IMR-90 (cell line): ENCODE results near the gene SCTR. TPM values are rescaled to one million over a fixed set of nuclear protein-coding genes. Genes with fewer than 3 reads are reported as not detected.

Experiments
- ATAC-seq: fragments of 200-7000 bp; cut with Tn5 transposase; 2 replicates; pipeline ENCODE4 v1.9.1; 2020; ENCODE audit warnings: low read depth, mild to moderate bottlenecking, moderate library complexity
- BruUV-seq: library from RNA; stranded (reverse); fragments of 400-500 nt; replicated peaks from 2 replicates; lab custom pipeline; 2021; lab: Mats Ljungman, UMichigan
- CTCF ChIA-PET: fragments of 300-600 bp; formaldehyde crosslinking; extraction: SDS; loops from one replicate; lab custom pipeline; 2021; ENCODE audit warnings: antibody characterized with exemption; lab: Yijun Ruan, JAX
- POLR2A ChIA-PET: fragments of 300-600 bp; sonication (Branson Sonifier 250); formaldehyde crosslinking; loops from one replicate; lab custom pipeline; 2022; ENCODE audit warnings: antibody characterized with exemption; ENCODE audit not compliant: unreplicated experiment; lab: Charles Lee
- DNase-seq: peaks from one replicate; pipeline ENCODE4 v3.0.0; 2013
- H2AFZ ChIP-seq: replicated peaks from 2 replicates; pipeline ENCODE3; 2013; ENCODE audit warnings: low read length, mild to moderate bottlenecking; ENCODE audit not compliant: poor library complexity
- H2AK5ac ChIP-seq: 2 replicates; pipeline ENCODE4 v1.6.1; 2013; ENCODE audit warnings: low read depth, low read length, inconsistent platforms
- H2AK9ac ChIP-seq: replicated peaks from 2 replicates; pipeline ENCODE3; 2013; ENCODE audit warnings: mild to moderate bottlenecking, low read depth, low read length, moderate library complexity; ENCODE audit not compliant: poor library complexity
- H2BK120ac ChIP-seq: 2 replicates; pipeline ENCODE4 v1.6.1; 2013; ENCODE audit warnings: low read depth, low read length, inconsistent platforms
- H2BK15ac ChIP-seq: 3 replicates; pipeline ENCODE4 v1.6.1; 2013; ENCODE audit warnings: low read depth, low read length, inconsistent platforms
- H2BK20ac ChIP-seq: 2 replicates; pipeline ENCODE4 v1.6.1; 2013; ENCODE audit warnings: low read depth, mild to moderate bottlenecking, inconsistent platforms, low read length, moderate library complexity
- H2BK5ac ChIP-seq: 2 replicates; pipeline ENCODE4 v1.6.1; 2013; ENCODE audit warnings: mild to moderate bottlenecking, low read depth, low read length, inconsistent platforms; ENCODE audit not compliant: poor library complexity, severe bottlenecking
- H3K14ac ChIP-seq: replicated peaks from 2 replicates; pipeline ENCODE4 v1.6.1; 2013; ENCODE audit warnings: low read depth, low read length, inconsistent platforms
- H3K18ac ChIP-seq: 2 replicates; pipeline ENCODE4 v1.6.1; 2013; ENCODE audit warnings: low read depth, low read length, control low read depth
- H3K23ac ChIP-seq: 2 replicates; pipeline ENCODE4 v1.6.1; 2013; ENCODE audit warnings: low read depth, low read length, inconsistent platforms
- H3K27ac ChIP-seq: 2 replicates; pipeline ENCODE4 v1.5.1; 2013; ENCODE audit warnings: mild to moderate bottlenecking, control low read depth, low read length; ENCODE audit not compliant: insufficient read depth
- H3K27me3 ChIP-seq: 2 replicates; pipeline ENCODE4 v1.6.1; 2013; ENCODE audit warnings: low read length; ENCODE audit not compliant: control insufficient read depth, insufficient read depth
- H3K36me3 ChIP-seq: 2 replicates; pipeline ENCODE4 v1.6.1; 2013; ENCODE audit warnings: low read length, mixed read lengths; ENCODE audit not compliant: control insufficient read depth, insufficient read depth
- H3K4ac ChIP-seq: 2 replicates; pipeline ENCODE4 v1.6.1; 2013; ENCODE audit warnings: low read depth, low read length, inconsistent platforms
- H3K4me1 ChIP-seq: 2 replicates; pipeline ENCODE4 v1.6.1; 2013; ENCODE audit warnings: low read length, mixed read lengths; ENCODE audit not compliant: control insufficient read depth, insufficient read depth
- H3K4me2 ChIP-seq: 2 replicates; pipeline ENCODE4 v1.6.1; 2013; ENCODE audit warnings: low read depth, mild to moderate bottlenecking, control low read depth, low read length, moderate library complexity
- H3K4me3 ChIP-seq: 2 replicates; pipeline ENCODE4 v1.5.1; 2013; ENCODE audit warnings: low read depth, mild to moderate bottlenecking, control low read depth, low read length, moderate library complexity; ENCODE audit not compliant: insufficient read depth
- H3K56ac ChIP-seq: 2 replicates; pipeline ENCODE4 v1.6.1; 2013; ENCODE audit warnings: low read length, inconsistent platforms; ENCODE audit not compliant: insufficient read depth; ENCODE audit errors: extremely low read depth
- H3K79me1 ChIP-seq, 2 experiments: 2 replicates each; pipeline ENCODE4 v1.6.1; 2013; ENCODE audit warnings: low read length in 2 of 2, inconsistent platforms in 1 of 2, low read depth in 1 of 2
- H3K9ac ChIP-seq: 2 replicates; pipeline ENCODE4 v1.6.1; 2013; ENCODE audit warnings: low read depth, low read length, control low read depth
- H3K9me1 ChIP-seq: 2 replicates; pipeline ENCODE4 v1.6.1; 2013; ENCODE audit warnings: low read length, inconsistent platforms; ENCODE audit not compliant: insufficient read depth
- H3K9me3 ChIP-seq: 2 replicates; pipeline ENCODE4 v1.6.1; 2013; ENCODE audit warnings: low read length; ENCODE audit not compliant: control insufficient read depth, insufficient read depth
- H4K20me1 ChIP-seq: 2 replicates; pipeline ENCODE4 v1.6.1; 2013; ENCODE audit warnings: low read length, inconsistent platforms; ENCODE audit not compliant: insufficient read depth
- H4K5ac ChIP-seq: 2 replicates; pipeline ENCODE4 v1.6.1; 2013; ENCODE audit warnings: mild to moderate bottlenecking, low read depth, low read length, control low read depth
- H4K8ac ChIP-seq, 2 experiments: 2 replicates each; pipeline ENCODE4 v1.6.1; 2013; ENCODE audit warnings: low read depth in 2 of 2, low read length in 2 of 2, control low read depth in 1 of 2, inconsistent platforms in 1 of 2
- H4K91ac ChIP-seq: 2 replicates; pipeline ENCODE4 v1.6.1; 2013; ENCODE audit warnings: low read depth, low read length, inconsistent platforms; ENCODE audit not compliant: insufficient read depth
- BHLHE40 ChIP-seq: fragments of 150-350 bp; IDR thresholded peaks from 2 replicates; pipeline ENCODE4 v1.6.1; 2016; ENCODE audit warnings: mild to moderate bottlenecking, low read depth, low read length
- CEBPB ChIP-seq: IDR thresholded peaks from 2 replicates; pipeline ENCODE4 v1.6.1; 2012; ENCODE audit warnings: low read depth, low read length, improper control_type of control experiment
- CHD1 ChIP-seq: IDR thresholded peaks from 2 replicates; pipeline ENCODE4 v1.6.1; 2012; ENCODE audit warnings: low read depth, low read length, improper control_type of control experiment
- ELK1 ChIP-seq: fragments of 150-350 bp; IDR thresholded peaks from 2 replicates; pipeline ENCODE4 v1.6.1; 2016; ENCODE audit warnings: low read depth, mild to moderate bottlenecking, low read length, moderate library complexity, borderline replicate concordance
- MAFK ChIP-seq: IDR thresholded peaks from 2 replicates; pipeline ENCODE4 v1.6.1; 2012; ENCODE audit warnings: low read depth, low read length, improper control_type of control experiment
- MAZ ChIP-seq: IDR thresholded peaks from 2 replicates; pipeline ENCODE4 v1.6.1; 2012; ENCODE audit warnings: low read depth, mild to moderate bottlenecking, low read length, improper control_type of control experiment, moderate library complexity, borderline replicate concordance
- MXI1 ChIP-seq: IDR thresholded peaks from 2 replicates; pipeline ENCODE4 v1.6.1; 2012; ENCODE audit warnings: low read depth, mild to moderate bottlenecking, low read length, moderate library complexity, borderline replicate concordance
- NFE2L2 ChIP-seq: fragments of 150-350 bp; IDR thresholded peaks from 2 replicates; pipeline ENCODE4 v1.6.1; 2016; ENCODE audit warnings: low read depth, mild to moderate bottlenecking, low read length
- POLR2A ChIP-seq: IDR thresholded peaks from 2 replicates; pipeline ENCODE4 v1.6.1; 2012; ENCODE audit warnings: mild to moderate bottlenecking, low read depth, low read length
- RAD21 ChIP-seq: IDR thresholded peaks from 2 replicates; pipeline ENCODE4 v1.6.1; 2012; ENCODE audit warnings: low read length, improper control_type of control experiment
- RCOR1 ChIP-seq: IDR thresholded peaks from 2 replicates; pipeline ENCODE4 v1.6.1; 2012; ENCODE audit warnings: mild to moderate bottlenecking, low read length, improper control_type of control experiment; ENCODE audit not compliant: insufficient replicate concordance
- RFX5 ChIP-seq: IDR thresholded peaks from 2 replicates; pipeline ENCODE4 v1.8.0; 2012; ENCODE audit warnings: low read depth, mild to moderate bottlenecking, low read length, moderate library complexity
- SMC3 ChIP-seq: fragments of 150-350 bp; IDR thresholded peaks from 2 replicates; pipeline ENCODE4 v1.6.1; 2016; ENCODE audit warnings: low read depth, mild to moderate bottlenecking, antibody characterized with exemption, low read length, moderate library complexity
- USF2 ChIP-seq: fragments of 150-350 bp; IDR thresholded peaks from 2 replicates; pipeline ENCODE4 v1.6.1; 2017; ENCODE audit warnings: mild to moderate bottlenecking, antibody characterized with exemption, low read length, low read depth
- WGBS, 2 experiments: methylation state at CpG; one replicate each; pipeline versions ENCODE4 v1.1.5 to v1.1.7; 2013; ENCODE audit warnings: missing lambda C conversion rate in 2 of 2; ENCODE audit not compliant: insufficient read length in 1 of 2; ENCODE audit errors: extremely low coverage in 2 of 2; 5-methylcytosine and 5-hydroxymethylcytosine counted together
- dilution Hi-C: fragments of 300-500 bp; cut with HindIII; formaldehyde crosslinking; loops from one replicate; pipeline ENCODE4 v1.14.3; 2018; ENCODE audit warnings: low sequenced_read_pairs; ENCODE audit not compliant: unreplicated experiment
- in situ Hi-C: fragments of 300-500 bp; cut with MboI; formaldehyde crosslinking; loops from 3 replicates; pipeline ENCODE4 v1.14.3; 2019; ENCODE audit warnings: low sequenced_read_pairs, inconsistent platforms, mixed read lengths
- intact Hi-C: fragments of 100-400 bp; cut with micrococcal nuclease; formaldehyde crosslinking; loops from 2 replicates; pipeline ENCODE4 v1.10.0; 2022
- polyA plus RNA-seq, 3 experiments: library from polyadenylated mRNA; depleted of rRNA; stranded (reverse); fragments of >200 nt; gene quantifications; 2 replicates each; pipeline ENCODE4 v1.2.3, GENCODE V29; 2012; ENCODE audit warnings: low replicate concordance in 1 of 3
- total RNA-seq: library from RNA; depleted of rRNA; stranded (reverse); fragments of >200 nt; gene quantifications from 2 replicates; pipeline ENCODE4 v1.2.3, GENCODE V29; 2012
- TF ChIP-seq, protein P1 (sequence below): conservative IDR thresholded peaks from 2 replicates; pipeline ENCODE4 v1.5.1; 2012; ENCODE audit warnings: mild to moderate bottlenecking, low read depth, low read length, improper control_type of control experiment

The SCTR gene
- total and polyA plus RNA-seq, 2 of the 4 experiments (the other 2 are of a cell fraction), result not detected

- H3K18ac ChIP-seq, result no peak overlapping the region
- H3K4ac ChIP-seq, result no peak overlapping the region
- no peak overlapping the region for H2BK20ac ChIP-seq
- no TSS peak for BruUV-seq
- ATAC-seq (no peak), DNase-seq (no peak)
- ChIA-PET CTCF (no interaction called here), POLR2A (no interaction called here)
- no peak overlapping the region for H3K9ac ChIP-seq
- dilution Hi-C loops, result no loop called here
- in situ Hi-C loops, result no loop called here
- no peak overlapping the region for H2BK120ac ChIP-seq
- no peaks in the 10 kb centered on the region for H3K4me1 ChIP-seq
- no peak overlapping the region for H2AFZ ChIP-seq
- no peaks in the 10 kb centered on the region for H3K9me1 ChIP-seq
- H4K5ac ChIP-seq, result no peak overlapping the region
- H3K23ac ChIP-seq, result no peak overlapping the region
- H3K9me3 ChIP-seq, result no peaks in the 10 kb centered on the region
- H3K14ac ChIP-seq, result no peak overlapping the region
- H4K91ac ChIP-seq, result no peak overlapping the region
- H2BK5ac ChIP-seq, result no peak overlapping the region
- no peak overlapping the region for H2BK15ac ChIP-seq
- peaks cover 5% of the 10 kb centered on the region for H3K27me3 ChIP-seq
- H3K36me3 ChIP-seq, result no peaks in the 10 kb centered on the region
- H3K4me3 ChIP-seq, result no peak overlapping the region
- intact Hi-C loops, result no loop called here
- no peak overlapping the region for H2AK5ac ChIP-seq
- WGBS, 2 experiments, result 67% methylated on average over 6 of the region's 9 CpGs; no CpG with 5 or more reads in 1 of the 2 experiments
- H4K20me1 ChIP-seq, result no peaks in the 10 kb centered on the region
- no peak overlapping the region for H3K4me2 ChIP-seq
- no peak for TF ChIP-seq MXI1
- TF ChIP-seq CEBPB, result no peak
- TF ChIP-seq NFE2L2, result no peak
- no peak for TF ChIP-seq RFX5
- TF ChIP-seq POLR2A, result no peak
- TF ChIP-seq RCOR1, result no peak
- TF ChIP-seq SMC3, result no peak
- TF ChIP-seq, protein P1, sequence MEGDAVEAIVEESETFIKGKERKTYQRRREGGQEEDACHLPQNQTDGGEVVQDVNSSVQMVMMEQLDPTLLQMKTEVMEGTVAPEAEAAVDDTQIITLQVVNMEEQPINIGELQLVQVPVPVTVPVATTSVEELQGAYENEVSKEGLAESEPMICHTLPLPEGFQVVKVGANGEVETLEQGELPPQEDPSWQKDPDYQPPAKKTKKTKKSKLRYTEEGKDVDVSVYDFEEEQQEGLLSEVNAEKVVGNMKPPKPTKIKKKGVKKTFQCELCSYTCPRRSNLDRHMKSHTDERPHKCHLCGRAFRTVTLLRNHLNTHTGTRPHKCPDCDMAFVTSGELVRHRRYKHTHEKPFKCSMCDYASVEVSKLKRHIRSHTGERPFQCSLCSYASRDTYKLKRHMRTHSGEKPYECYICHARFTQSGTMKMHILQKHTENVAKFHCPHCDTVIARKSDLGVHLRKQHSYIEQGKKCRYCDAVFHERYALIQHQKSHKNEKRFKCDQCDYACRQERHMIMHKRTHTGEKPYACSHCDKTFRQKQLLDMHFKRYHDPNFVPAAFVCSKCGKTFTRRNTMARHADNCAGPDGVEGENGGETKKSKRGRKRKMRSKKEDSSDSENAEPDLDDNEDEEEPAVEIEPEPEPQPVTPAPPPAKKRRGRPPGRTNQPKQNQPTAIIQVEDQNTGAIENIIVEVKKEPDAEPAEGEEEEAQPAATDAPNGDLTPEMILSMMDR, result no peak
- TF ChIP-seq MAFK, result no peak
- TF ChIP-seq BHLHE40, result no peak
- TF ChIP-seq MAZ, result no peak
- TF ChIP-seq ELK1, result no peak
- TF ChIP-seq RAD21, result no peak
- TF ChIP-seq CHD1, result no peak
- TF ChIP-seq USF2, result no peak
- H2AK9ac ChIP-seq, result no peak overlapping the region
- no peak overlapping the region for H3K56ac ChIP-seq
- no peaks in the 10 kb centered on the region for H3K79me1 ChIP-seq
- H4K8ac ChIP-seq, result no peak overlapping the region
- H3K27ac ChIP-seq, result no peak overlapping the region
These were observed 60.3 kb downstream of the SCTR start for GRCh38 chr2:119463990-119464389.
